GM23248 (cell line): ENCODE measurements around the gene NDUFS6. TPM values are rescaled to one million over a fixed set of nuclear protein-coding genes. Genes with fewer than 3 reads are reported as not detected.
A peak's percentile ranks its signal among the peaks of the same experiment; 100 is the strongest.

Experiments used
- DNase-seq: peaks from one replicate; pipeline ENCODE4 v3.0.0-alpha.2; 2015
- H2AFZ ChIP-seq: fragments of 200-600 bp; sonication (generic); 2 replicates; pipeline ENCODE4 v1.6.1; 2016; ENCODE audit warnings: antibody characterized with exemption
- H3F3A ChIP-seq: fragments of 200-600 bp; sonication (generic); 2 replicates; pipeline ENCODE4 v1.6.1; 2016; ENCODE audit warnings: mild to moderate bottlenecking, antibody characterized with exemption, mixed run types; ENCODE audit not compliant: insufficient read depth
- H3K27ac ChIP-seq: fragments of 200-600 bp; sonication (generic); 2 replicates; pipeline ENCODE4 v1.5.1; 2016; ENCODE audit warnings: mild to moderate bottlenecking
- H3K27me3 ChIP-seq: fragments of 200-600 bp; sonication (generic); replicated peaks from 2 replicates; pipeline ENCODE4 v1.6.1; 2016; ENCODE audit warnings: mild to moderate bottlenecking; ENCODE audit not compliant: insufficient read depth
- H3K36me3 ChIP-seq: fragments of 200-600 bp; sonication (generic); 2 replicates; pipeline ENCODE4 v1.6.1; 2016; ENCODE audit warnings: low read depth, mild to moderate bottlenecking
- H3K4me1 ChIP-seq: fragments of 200-600 bp; sonication (generic); 2 replicates; pipeline ENCODE4 v1.6.1; 2016; ENCODE audit warnings: mild to moderate bottlenecking; ENCODE audit not compliant: insufficient read depth
- H3K4me2 ChIP-seq: fragments of 200-600 bp; sonication (generic); one replicate; pipeline ENCODE4 v1.6.1; 2016; ENCODE audit warnings: mild to moderate bottlenecking; ENCODE audit not compliant: unreplicated experiment
- H3K4me3 ChIP-seq: fragments of 200-600 bp; sonication (generic); 2 replicates; pipeline ENCODE4 v1.5.1; 2016; ENCODE audit warnings: mild to moderate bottlenecking
- H3K79me2 ChIP-seq: fragments of 200-600 bp; sonication (generic); 2 replicates; pipeline ENCODE4 v1.6.1; 2016; ENCODE audit warnings: mild to moderate bottlenecking; ENCODE audit not compliant: insufficient read depth
- H3K9ac ChIP-seq: fragments of 200-600 bp; sonication (generic); 2 replicates; pipeline ENCODE4 v1.6.1; 2016; ENCODE audit warnings: mild to moderate bottlenecking
- H3K9me2 ChIP-seq: fragments of 200-600 bp; sonication (generic); 2 replicates; pipeline ENCODE4 v1.6.1; 2016; ENCODE audit warnings: mixed run types, mild to moderate bottlenecking, moderate library complexity; ENCODE audit not compliant: insufficient read depth
- H3K9me3 ChIP-seq: fragments of 200-600 bp; sonication (generic); one replicate; pipeline ENCODE4 v1.6.1; 2017; ENCODE audit warnings: low read depth
- H4K20me1 ChIP-seq: fragments of 200-600 bp; sonication (generic); 2 replicates; pipeline ENCODE4 v1.6.0; 2016; ENCODE audit not compliant: insufficient read depth
- EZH2 ChIP-seq: fragments of 200-600 bp; sonication (generic); IDR thresholded peaks from 2 replicates; pipeline ENCODE4 v1.6.1; 2018; ENCODE audit warnings: antibody characterized with exemption, mild to moderate bottlenecking; ENCODE audit not compliant: insufficient read depth, poor library complexity, severe bottlenecking
- EZH2phosphoT487 ChIP-seq: fragments of 200-600 bp; sonication (generic); IDR thresholded peaks from 2 replicates; pipeline ENCODE4 v1.6.1; 2018; ENCODE audit warnings: antibody characterized with exemption, moderate library complexity, mild to moderate bottlenecking, low read depth; ENCODE audit not compliant: insufficient read depth
- WGBS, 2 experiments: methylation state at CpG; one replicate each; pipeline ENCODE4 v1.1.6; 2015 to 2017; ENCODE audit warnings: low lambda C conversion rate in 2 of 2, low coverage in 1 of 2; ENCODE audit errors: missing lambda C conversion rate in 2 of 2; 5-methylcytosine and 5-hydroxymethylcytosine counted together
- in situ Hi-C: fragments of 300-500 bp; cut with MboI; formaldehyde crosslinking; loops from 2 replicates; pipeline ENCODE4 v1.15.0; 2020
- polyA plus RNA-seq: library from polyadenylated mRNA; unstranded; fragments of >200 nt; fragmentation: Nextera tagmentation; extraction: Ambion mirVana; gene quantifications from 2 replicates; pipeline ENCODE4 v1.2.1, GENCODE V29; 2016
- total RNA-seq: library from RNA; depleted of rRNA; stranded (reverse); fragments of >200 nt; shearing (Covaris generic); gene quantifications from 2 replicates; pipeline ENCODE4 v1.2.3, GENCODE V29; 2014; rRNA removed

The NDUFS6 gene
- total RNA-seq (34.7 and 39.6 TPM in 2 replicates), polyA plus RNA-seq (103 and 106 TPM in 2 replicates)

DNA sequence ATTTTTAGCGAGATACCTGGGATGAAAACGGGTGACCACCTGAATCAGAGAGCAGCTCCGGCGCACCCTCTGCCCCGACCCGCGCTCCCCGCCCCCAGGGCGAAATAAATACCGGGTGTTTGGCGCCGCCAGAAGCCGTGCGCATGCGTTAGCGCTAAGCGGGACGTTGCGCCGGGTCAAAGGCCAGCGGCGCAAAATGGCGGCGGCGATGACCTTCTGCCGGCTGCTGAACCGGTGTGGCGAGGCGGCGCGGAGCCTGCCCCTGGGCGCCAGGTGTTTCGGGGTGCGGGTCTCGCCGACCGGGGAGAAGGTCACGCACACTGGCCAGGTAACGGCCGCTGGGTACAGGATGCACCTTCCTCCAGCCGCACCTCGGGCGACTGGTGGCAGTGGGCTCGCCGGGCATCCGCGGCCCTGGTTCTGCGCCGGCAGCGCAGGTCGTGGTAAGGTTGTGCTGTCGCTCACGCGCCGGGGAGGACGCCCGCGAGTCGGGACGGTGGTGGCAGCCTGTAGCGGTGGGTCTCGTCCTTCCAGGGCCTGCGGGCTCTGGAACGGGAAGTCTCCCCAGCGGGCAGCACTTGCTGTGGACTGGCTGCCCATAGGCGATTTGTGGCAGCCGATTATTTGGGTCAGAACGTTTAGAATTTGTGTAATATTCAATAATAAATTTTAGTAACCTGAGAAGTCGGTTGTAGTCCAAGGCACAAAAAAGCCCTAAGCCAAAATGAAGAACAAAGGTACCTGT is at the start of gene NDUFS6:
Gene NDUFS6, plus strand, starts transcription at position 186 of the 745 bp plus-strand sequence. Its CDS starts 11 bp downstream, at position 197.
- peak within 1 kb of the TSS; percentile 83 for H3K27ac ChIP-seq
- WGBS, 2 experiments, result 1% methylated on average over 63 to 66 of the region's 69 CpGs
- peaks cover 84% of the 10 kb centered on the region for H3K79me2 ChIP-seq
- 0 out of 2 replicates have a peak, but pooled peaks cover 11% of the 10 kb centered on the region for H3F3A ChIP-seq
- H3K4me3 ChIP-seq, result peak within 1 kb of the TSS; percentile 90
- in situ Hi-C loops, result no loop called here
- DNase-seq, result peak; percentile 75
- peak within 1 kb of the TSS; percentile 89 for H2AFZ ChIP-seq
- H4K20me1 ChIP-seq, result no peaks in the 10 kb centered on the region
- no peaks in the 10 kb centered on the region for H3K9me2 ChIP-seq
- H3K4me2 ChIP-seq, result peak within 1 kb of the TSS; percentile 93
- no peaks in the 10 kb centered on the region for H3K27me3 ChIP-seq
- TF ChIP-seq EZH2phosphoT487 (no peak), EZH2 (no peak)
- H3K9ac ChIP-seq, result peak within 1 kb of the TSS; percentile 82
- H3K36me3 ChIP-seq, result peaks cover 6% of the 10 kb centered on the region
- H3K9me3 ChIP-seq, result no peaks in the 10 kb centered on the region
- peaks cover 14% of the 10 kb centered on the region; the same call in 1 of the 2 replicates for H3K4me1 ChIP-seq

DNA sequence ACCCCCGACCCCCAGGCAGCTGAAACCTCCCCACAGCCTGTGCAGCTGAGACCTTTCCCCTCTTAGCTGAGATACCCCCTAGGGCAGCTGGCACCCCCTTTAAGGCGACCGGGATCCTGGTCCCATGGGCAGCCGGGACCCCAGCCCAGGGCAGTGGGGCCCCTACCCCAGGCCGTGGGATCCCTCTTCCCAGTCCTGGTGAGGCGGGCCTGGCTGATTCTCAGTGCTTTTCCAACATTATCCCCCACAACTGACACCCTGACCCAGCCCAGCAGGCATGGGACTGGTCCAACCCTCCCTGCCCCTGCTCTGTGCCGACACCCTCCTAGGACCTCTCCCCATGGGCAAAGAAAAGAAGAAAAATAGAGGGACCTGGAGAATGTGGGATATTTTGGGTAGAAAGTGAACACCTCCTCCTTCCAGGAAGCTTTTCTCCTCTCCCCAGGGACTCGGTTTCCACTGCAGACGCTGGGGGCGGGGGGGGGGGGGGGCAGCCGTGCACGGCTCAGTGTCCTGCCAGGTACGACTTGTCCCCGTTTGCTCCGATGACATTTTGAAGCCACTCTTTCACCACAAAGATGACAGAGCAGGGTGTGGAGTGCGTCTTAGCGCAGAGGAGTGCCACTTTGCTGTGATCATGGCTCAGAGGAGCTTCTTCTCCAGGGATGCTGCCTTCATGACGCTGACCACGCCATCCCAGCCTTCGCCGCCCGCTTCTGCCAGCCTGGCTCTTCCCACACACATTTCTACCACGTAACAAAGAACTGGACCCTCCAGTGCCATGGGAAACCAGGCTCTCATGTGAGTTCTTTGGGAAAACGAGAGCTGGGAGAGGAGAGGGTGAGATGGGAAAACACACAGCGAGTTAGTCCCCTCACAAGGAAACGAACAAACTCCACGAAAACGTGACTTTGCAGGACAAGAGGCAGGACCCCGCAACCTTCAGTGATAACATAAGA is 49.1 kb upstream of the NDUFS6 start:
- 36 to 54% methylated on average over 24 to 29 of the region's 29 CpGs for WGBS, 2 experiments
- H3K9me2 ChIP-seq, result no peaks in the 10 kb centered on the region
- no peak overlapping the region for H3K9ac ChIP-seq
- TF ChIP-seq EZH2, result no peak
- TF ChIP-seq EZH2phosphoT487, result no peak
- H3K27me3 ChIP-seq, result peaks cover 36% of the 10 kb centered on the region
- in situ Hi-C loops, result loop anchor here (10.0 to 25.0 kb wide), 3 partner anchors 263 to 1860 kb away; no protein-coding TSS in a partner anchor
- H3K79me2 ChIP-seq, result no peaks in the 10 kb centered on the region
- H3K27ac ChIP-seq, result no peak overlapping the region
- no peaks in the 10 kb centered on the region for H3K4me1 ChIP-seq
- DNase-seq, result no peak
- H4K20me1 ChIP-seq, result no peaks in the 10 kb centered on the region
- no peaks in the 10 kb centered on the region for H3K9me3 ChIP-seq
- H2AFZ ChIP-seq, result no peak overlapping the region
- H3K36me3 ChIP-seq, result no peaks in the 10 kb centered on the region
- H3K4me2 ChIP-seq, result no peak overlapping the region
- H3K4me3 ChIP-seq, result no peak overlapping the region
- H3F3A ChIP-seq, result no peaks in the 10 kb centered on the region

DNA sequence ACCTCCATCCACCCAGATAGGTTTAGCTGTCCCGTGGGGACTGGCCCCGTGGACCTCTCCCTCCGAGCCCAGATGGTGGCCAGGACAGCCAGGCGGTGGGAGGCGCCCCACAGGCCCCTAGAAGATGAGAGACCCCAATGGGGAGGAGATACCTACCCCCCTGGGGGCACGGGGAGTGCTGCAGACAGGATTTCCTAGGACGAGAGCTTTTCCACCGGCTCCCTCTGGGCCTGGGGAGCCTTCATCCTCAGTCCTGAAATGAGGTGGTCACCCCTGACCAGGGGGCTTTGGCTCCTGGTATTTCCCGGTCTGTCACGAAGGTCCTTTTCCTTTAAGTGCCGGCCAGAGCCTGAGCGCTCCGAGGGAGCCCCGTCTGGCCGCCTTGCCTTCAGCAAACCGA is 48.3 kb upstream of the NDUFS6 start:
- Histone ChIP-seq H3K9me3 (no peaks in the 10 kb centered on the region), H3K27ac (no peak overlapping the region), H3K9me2 (no peaks in the 10 kb centered on the region), H3K4me2 (no peak overlapping the region), H3K27me3 (peaks cover 36% of the 10 kb centered on the region), H3K36me3 (no peaks in the 10 kb centered on the region), H3K79me2 (no peaks in the 10 kb centered on the region), H3K4me3 (no peak overlapping the region), H3K4me1 (no peaks in the 10 kb centered on the region), H3K9ac (no peak overlapping the region), H3F3A (no peaks in the 10 kb centered on the region), H4K20me1 (no peaks in the 10 kb centered on the region), H2AFZ (no peak overlapping the region)
- 29 to 32% methylated on average over 16 of the region's 16 CpGs for WGBS, 2 experiments
- TF ChIP-seq EZH2 (no peak), EZH2phosphoT487 (no peak)
- DNase-seq, result no peak
- in situ Hi-C loops, result loop anchor here (10.0 to 25.0 kb wide), 3 partner anchors 262 to 1859 kb away; no protein-coding TSS in a partner anchor

DNA sequence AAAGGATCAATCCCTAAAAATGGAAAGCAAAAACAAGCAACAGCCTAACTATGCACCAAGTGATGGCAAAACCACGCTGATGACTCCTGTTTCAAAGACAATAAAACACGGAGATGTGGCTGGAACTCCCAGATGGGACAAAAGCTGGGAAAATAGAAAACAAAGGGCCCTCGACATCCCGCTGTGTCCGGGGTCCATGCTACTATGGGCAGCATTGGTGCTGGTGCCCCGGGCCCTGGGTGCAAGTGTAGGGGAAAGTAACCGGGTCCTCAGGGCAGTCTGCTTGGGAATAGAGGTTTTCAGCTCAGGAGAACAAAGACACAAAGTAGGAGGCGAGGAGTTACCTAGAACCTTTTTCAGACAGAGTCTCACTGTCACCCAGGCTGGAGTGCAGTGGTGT is 47.7 kb upstream of the NDUFS6 start:
- Histone ChIP-seq H3K9me2 (no peaks in the 10 kb centered on the region), H3F3A (no peaks in the 10 kb centered on the region), H3K9me3 (no peaks in the 10 kb centered on the region), H3K4me1 (no peaks in the 10 kb centered on the region), H3K27ac (no peak overlapping the region), H3K79me2 (no peaks in the 10 kb centered on the region), H2AFZ (no peak overlapping the region), H4K20me1 (no peaks in the 10 kb centered on the region), H3K4me2 (no peak overlapping the region), H3K36me3 (no peaks in the 10 kb centered on the region), H3K9ac (no peak overlapping the region), H3K27me3 (peaks cover 36% of the 10 kb centered on the region), H3K4me3 (no peak overlapping the region)
- in situ Hi-C loops, result loop anchor here (10.0 to 25.0 kb wide), 3 partner anchors 261 to 1859 kb away; no protein-coding TSS in a partner anchor
- WGBS, 2 experiments, result 39 to 40% methylated on average over 8 of the region's 8 CpGs
- no peak for TF ChIP-seq EZH2phosphoT487
- TF ChIP-seq EZH2, result no peak
- DNase-seq, result no peak
